H1 (cell line): ENCODE results near the gene ACOT2. TPM values are rescaled to one million over a fixed set of nuclear protein-coding genes. Genes with fewer than 3 reads are reported as not detected.
A peak's percentile ranks its signal among the peaks of the same experiment; 100 is the strongest.
"Not testable (repeated sequence)": the region's sequence is repeated elsewhere in the genome, so short reads cannot be mapped to it uniquely, and the experiment has no call there.

Experiments used
- CTCF ChIA-PET: fragments of 300-600 bp; sonication (Branson Sonifier 250); formaldehyde crosslinking; loops from one replicate; lab custom pipeline; 2021; ENCODE audit not compliant: partially characterized antibody; lab: Charles Lee
- POLR2A ChIA-PET: fragments of 300-600 bp; sonication (Branson Sonifier 250); formaldehyde crosslinking; loops from one replicate; lab custom pipeline; 2021; ENCODE audit warnings: inconsistent platforms; ENCODE audit not compliant: partially characterized antibody; lab: Charles Lee
- DNase-seq, 2 experiments: peaks; one replicate each; pipeline versions ENCODE4 v3.0.0 to v3.0.0-alpha.2; 2010 to 2022; ENCODE audit warnings: low spot score in 2 of 2, low read depth in 1 of 2, mixed read lengths in 1 of 2
- FAIRE-seq: peaks from 2 replicates; lab custom pipeline; 2011; peaks lifted over from hg19 to GRCh38; lab: Jason Lieb, UNC
- H2AFZ ChIP-seq: 2 replicates; pipeline ENCODE4 v1.8.1; 2012; ENCODE audit warnings: low read length, inconsistent platforms
- H2AK5ac ChIP-seq: 2 replicates; pipeline ENCODE4 v1.6.1; 2013; ENCODE audit warnings: low read depth, low read length
- H2BK120ac ChIP-seq: replicated peaks from 2 replicates; pipeline ENCODE3; 2013; ENCODE audit warnings: low read depth, low read length, inconsistent platforms
- H2BK12ac ChIP-seq: 2 replicates; pipeline ENCODE4 v1.6.1; 2013; ENCODE audit warnings: low read depth, low read length
- H2BK15ac ChIP-seq: 2 replicates; pipeline ENCODE4 v1.6.1; 2013; ENCODE audit warnings: low read length
- H2BK20ac ChIP-seq: 2 replicates; pipeline ENCODE4 v1.6.1; 2013; ENCODE audit warnings: low read length
- H2BK5ac ChIP-seq: 2 replicates; pipeline ENCODE4 v1.6.1; 2013; ENCODE audit warnings: low read depth, low read length
- H3K14ac ChIP-seq: 2 replicates; pipeline ENCODE4 v1.6.1; 2013; ENCODE audit warnings: inconsistent platforms; ENCODE audit not compliant: insufficient read length
- H3K18ac ChIP-seq: 2 replicates; pipeline ENCODE4 v1.6.1; 2013; ENCODE audit warnings: low read length; ENCODE audit errors: extremely low read depth
- H3K23ac ChIP-seq: 2 replicates; pipeline ENCODE4 v1.6.1; 2013; ENCODE audit warnings: inconsistent platforms; ENCODE audit not compliant: insufficient read length
- H3K23me2 ChIP-seq: 2 replicates; pipeline ENCODE4 v1.6.1; 2013; ENCODE audit warnings: low read depth, low read length
- H3K27ac ChIP-seq: 2 replicates; pipeline ENCODE4 v1.6.1; 2011; ENCODE audit warnings: low read depth, low read length, inconsistent platforms
- H3K27me3 ChIP-seq, 4 experiments: replicated peaks in 1 of 4; 1 replicate in 1 of 4; 2 replicates in 3 of 4; pipeline versions ENCODE4 v1.6.1 to v1.8.1; 2011 to 2013; ENCODE audit warnings: low read length in 3 of 4, mild to moderate bottlenecking in 3 of 4, inconsistent platforms in 2 of 4, mixed read lengths in 2 of 4, moderate library complexity in 1 of 4; ENCODE audit not compliant: control insufficient read depth in 3 of 4, insufficient read depth in 3 of 4; ENCODE audit errors: extremely low read depth in 1 of 4
- H3K36me3 ChIP-seq, 4 experiments: 2 replicates each; pipeline versions ENCODE4 v1.6.1 to v1.8.1; 2011 to 2013; ENCODE audit warnings: mild to moderate bottlenecking in 4 of 4, low read length in 3 of 4, moderate library complexity in 2 of 4, control low read depth in 1 of 4, inconsistent platforms in 1 of 4; ENCODE audit not compliant: insufficient read depth in 4 of 4, control insufficient read depth in 2 of 4
- H3K4ac ChIP-seq: replicated peaks from 2 replicates; pipeline ENCODE3; 2013; ENCODE audit warnings: low read length, low read depth, mixed read lengths, inconsistent platforms; ENCODE audit not compliant: insufficient read length
- H3K4me1 ChIP-seq, 4 experiments: replicated peaks in 1 of 4; 1 replicate in 1 of 4; 2 replicates in 3 of 4; pipeline versions ENCODE4 v1.6.1 to v1.8.1; 2011 to 2013; ENCODE audit warnings: low read length in 3 of 4, inconsistent platforms in 2 of 4, mixed read lengths in 1 of 4; ENCODE audit not compliant: insufficient read depth in 4 of 4, control insufficient read depth in 3 of 4
- H3K4me2 ChIP-seq, 2 experiments: 2 replicates each; pipeline versions ENCODE4 v1.6.1 to v1.8.1; 2011 to 2013; ENCODE audit warnings: low read depth in 2 of 2, low read length in 2 of 2, control low read depth in 1 of 2, inconsistent platforms in 1 of 2, mild to moderate bottlenecking in 1 of 2; ENCODE audit not compliant: insufficient read depth in 1 of 2
- H3K4me3 ChIP-seq, 4 experiments: fragments of 200-600, 300-600 bp in 1 of 4; sonication (generic), shearing (Covaris generic), sonication (Bioruptor Twin) in 1 of 4; 2 replicates each; pipeline versions ENCODE4 v1.5.1 to v1.8.1; 2011 to 2016; ENCODE audit warnings: low read length in 4 of 4, low read depth in 3 of 4, control low read depth in 2 of 4, inconsistent platforms in 2 of 4, mild to moderate bottlenecking in 2 of 4, mixed read lengths in 1 of 4, moderate library complexity in 1 of 4; ENCODE audit not compliant: insufficient read depth in 2 of 4; ENCODE audit errors: extremely low read depth in 1 of 4
- H3K56ac ChIP-seq: replicated peaks from 2 replicates; pipeline ENCODE3; 2013; ENCODE audit warnings: low read depth, mild to moderate bottlenecking, mixed read lengths, low read length, inconsistent platforms; ENCODE audit not compliant: insufficient read length
- H3K79me1 ChIP-seq: 2 replicates; pipeline ENCODE4 v1.6.1; 2013; ENCODE audit warnings: low read depth, low read length, control low read depth
- H3K79me2 ChIP-seq, 2 experiments: 2 replicates each; pipeline versions ENCODE4 v1.6.1 to v1.8.1; 2012 to 2013; ENCODE audit warnings: low read length in 2 of 2, mild to moderate bottlenecking in 2 of 2, inconsistent platforms in 1 of 2; ENCODE audit not compliant: insufficient read depth in 2 of 2, control insufficient read depth in 1 of 2
- H3K9ac ChIP-seq, 4 experiments: replicated peaks in 1 of 4; 1 replicate in 1 of 4; 2 replicates in 3 of 4; pipeline versions ENCODE4 v1.6.1 to v1.8.1; 2011 to 2013; ENCODE audit warnings: low read depth in 3 of 4, low read length in 3 of 4, control low read depth in 2 of 4, mild to moderate bottlenecking in 2 of 4, moderate library complexity in 2 of 4, inconsistent platforms in 1 of 4; ENCODE audit errors: extremely low read depth in 1 of 4
- H3K9me3 ChIP-seq, 2 experiments: 2 replicates each; pipeline versions ENCODE4 v1.6.1 to v1.8.1; 2012 to 2013; ENCODE audit warnings: mild to moderate bottlenecking in 2 of 2, moderate library complexity in 2 of 2, control low read depth in 1 of 2, inconsistent platforms in 1 of 2, low read depth in 1 of 2, low read length in 1 of 2, mixed read lengths in 1 of 2; ENCODE audit not compliant: insufficient read depth in 2 of 2
- H4K20me1 ChIP-seq, 2 experiments: replicated peaks in 1 of 2; 2 replicates each; pipeline versions ENCODE3 to v1.8.1; 2011 to 2013; ENCODE audit warnings: inconsistent platforms in 2 of 2, low read length in 2 of 2, mild to moderate bottlenecking in 1 of 2; ENCODE audit not compliant: insufficient read depth in 2 of 2, control insufficient read depth in 1 of 2
- H4K5ac ChIP-seq: 2 replicates; pipeline ENCODE4 v1.6.1; 2013; ENCODE audit warnings: low read length, low read depth, mixed read lengths, inconsistent platforms; ENCODE audit not compliant: insufficient read length
- H4K8ac ChIP-seq: 2 replicates; pipeline ENCODE4 v1.8.0; 2013; ENCODE audit warnings: mild to moderate bottlenecking, moderate library complexity, low read length, inconsistent platforms; ENCODE audit not compliant: insufficient read depth; ENCODE audit errors: extremely low read depth
- H4K91ac ChIP-seq: replicated peaks from 2 replicates; pipeline ENCODE3; 2013; ENCODE audit warnings: low read length, mixed read lengths, inconsistent platforms; ENCODE audit not compliant: insufficient read length
- WGBS, 2 experiments: shearing (Covaris generic) in 1 of 2; methylation state at CpG; one replicate each; pipeline versions ENCODE4 v1.1.6 to v1.1.7; 2013 to 2015; ENCODE audit warnings: low lambda C conversion rate in 2 of 2, mixed read lengths in 2 of 2, inconsistent platforms in 1 of 2, low coverage in 1 of 2, missing lambda C conversion rate in 1 of 2; ENCODE audit not compliant: insufficient replicate concordance in 2 of 2, insufficient coverage in 1 of 2, insufficient read length in 1 of 2; ENCODE audit errors: extremely low coverage in 1 of 2, missing lambda C conversion rate in 1 of 2; 5-methylcytosine and 5-hydroxymethylcytosine counted together
- polyA plus RNA-seq, 7 experiments: library from polyadenylated mRNA; depleted of rRNA in 3 of 7; stranded (reverse) in 5 of 7; unstranded in 2 of 7; fragments of >200 nt in 5 of 7; fragments of 200-250 nt in 2 of 7; gene quantifications; 1 replicate in 5 of 7; 2 replicates in 1 of 7; 4 replicates in 1 of 7; pipeline versions ENCODE4 v1.2.1 to v1.2.3, GENCODE V29; 2011 to 2013; ENCODE audit warnings: missing spikeins in 2 of 7, mixed read lengths in 2 of 7
- total RNA-seq: library from RNA; stranded (reverse); fragmentation: NEBNext Ultra II Directional; extraction: Animal tissue kit (Norgen Biotek cat#: 25700); gene quantifications from 2 replicates; pipeline ENCODE4 v1.2.1, GENCODE V29; 2021

Gene ACOT2
- total and polyA plus RNA-seq, 2 of the 8 experiments (the other 6 are each of a cell fraction or from before 2014, with no cell fraction given): 5.8 to 5.9 TPM

DNA sequence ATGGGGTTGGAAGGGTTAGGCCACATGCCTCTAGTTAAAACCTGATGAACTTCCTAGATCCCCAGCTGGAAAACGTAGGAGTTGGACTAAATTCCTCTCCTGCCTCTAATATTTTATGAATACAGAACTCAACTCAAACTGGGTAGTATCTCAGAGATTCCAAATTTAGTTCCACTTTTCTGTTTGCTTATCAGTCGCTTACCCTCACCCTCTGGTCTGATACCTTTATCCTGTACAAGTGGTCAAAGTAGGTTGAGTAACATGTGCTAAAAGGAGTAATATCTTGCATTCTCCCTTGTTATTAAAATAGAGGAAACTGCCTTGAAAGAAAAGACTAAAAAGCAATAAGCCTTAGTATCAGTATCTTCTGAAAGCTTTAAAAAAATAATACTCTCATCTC lies 11.8 kb upstream of the ACOT2 start:
- DNase-seq, H3K4me3 ChIP-seq, H3K4ac ChIP-seq, CTCF ChIA-PET, H3K79me1 ChIP-seq, H3K4me1 ChIP-seq, H2AFZ ChIP-seq, H2BK12ac ChIP-seq, H3K36me3 ChIP-seq, H3K9me3 ChIP-seq, H3K4me2 ChIP-seq, H3K14ac ChIP-seq, H3K56ac ChIP-seq, H4K20me1 ChIP-seq, H2BK120ac ChIP-seq, H3K9ac ChIP-seq, H4K8ac ChIP-seq, H3K79me2 ChIP-seq, POLR2A ChIA-PET, H4K5ac ChIP-seq, H2AK5ac ChIP-seq, H3K18ac ChIP-seq, H3K23ac ChIP-seq, H2BK15ac ChIP-seq, H2BK5ac ChIP-seq, H4K91ac ChIP-seq, H2BK20ac ChIP-seq, H3K27ac ChIP-seq, H3K23me2 ChIP-seq, H3K27me3 ChIP-seq: not testable (repeated sequence)
- 84% methylated on average over 2 of the region's 2 CpGs; no CpG with 5 or more reads in 1 of the 2 experiments for WGBS, 2 experiments
- peak; percentile 60 for FAIRE-seq

GRCh38 chr14:73558238-73558637 lies 10.8 kb upstream of the ACOT2 start:
- not testable (repeated sequence) for H2BK120ac ChIP-seq, H3K27ac ChIP-seq, FAIRE-seq, H2AFZ ChIP-seq, H2BK12ac ChIP-seq, H3K9me3 ChIP-seq, H3K4me2 ChIP-seq, H3K56ac ChIP-seq, DNase-seq, H3K23me2 ChIP-seq, H2BK5ac ChIP-seq, H4K5ac ChIP-seq, H2BK15ac ChIP-seq, H3K18ac ChIP-seq, H4K8ac ChIP-seq, H3K4me1 ChIP-seq, H3K14ac ChIP-seq, H3K79me1 ChIP-seq, H2BK20ac ChIP-seq, H4K20me1 ChIP-seq, H3K27me3 ChIP-seq, H3K4ac ChIP-seq, H3K36me3 ChIP-seq, H3K9ac ChIP-seq, H3K79me2 ChIP-seq, H2AK5ac ChIP-seq, H4K91ac ChIP-seq, H3K4me3 ChIP-seq, H3K23ac ChIP-seq
- CTCF ChIA-PET: interaction anchor here (0.6 kb wide), 1 partner anchor 82 kb away, joined by 4 read pairs; no protein-coding TSS in a partner anchor
- POLR2A ChIA-PET: interaction anchor here (1.4 kb wide), 1 partner anchor 11 kb away, joined by 3 read pairs; no protein-coding TSS in a partner anchor
- no CpG with 5 or more reads among the region's 2 CpGs for WGBS, 2 experiments
